HG03196 (cell line): Measurements from ENCODE around the gene CCDC85C.

Source experiments
- ATAC-seq: cut with Tn5 transposase; IDR thresholded peaks from one replicate; pipeline ENCODE4 v1.9.1; 2021; ENCODE audit not compliant: unreplicated experiment

CCDC85C gene

GRCh38 chr14:99513946-99514551 lies 90.0 kb downstream of the CCDC85C start:
- ATAC-seq = no peak

- no peak for ATAC-seq
These were observed 90.8 kb downstream of the CCDC85C start for GRCh38 chr14:99513183-99513694.

DNA sequence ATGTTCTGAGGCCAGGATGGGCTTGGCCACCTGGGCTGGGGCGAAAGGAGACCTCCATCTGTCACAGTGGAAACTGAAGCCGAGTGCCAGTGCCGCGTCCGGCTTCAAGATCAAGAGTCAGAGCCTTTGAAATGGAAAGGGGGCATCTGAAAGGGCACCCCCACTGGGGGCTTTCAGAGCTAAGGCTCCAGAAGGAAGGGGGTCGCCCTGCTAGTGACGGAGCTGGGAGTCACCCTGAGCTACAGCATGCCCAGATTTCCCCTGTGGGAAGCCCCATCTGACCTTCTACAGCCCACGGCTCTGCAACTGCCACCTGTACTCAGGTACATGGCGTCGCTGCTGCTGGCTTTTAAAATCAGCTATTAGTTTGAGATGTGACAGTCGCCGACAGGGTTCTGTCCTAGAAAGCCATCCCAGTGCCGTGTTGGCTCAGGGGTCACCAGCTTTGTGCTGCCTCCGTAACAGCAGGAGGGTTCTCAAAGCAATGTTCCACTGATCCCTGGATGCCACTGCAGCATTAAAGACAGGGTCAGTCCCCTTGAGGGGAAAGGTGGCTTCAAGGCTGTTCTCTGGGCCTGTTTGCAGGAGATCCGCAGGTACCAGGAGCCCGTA lies 91.3 kb downstream of the CCDC85C start:
- no peak for ATAC-seq

GRCh38 chr14:99512110-99512449 lies 91.9 kb downstream of the CCDC85C start:
- ATAC-seq = no peak

DNA sequence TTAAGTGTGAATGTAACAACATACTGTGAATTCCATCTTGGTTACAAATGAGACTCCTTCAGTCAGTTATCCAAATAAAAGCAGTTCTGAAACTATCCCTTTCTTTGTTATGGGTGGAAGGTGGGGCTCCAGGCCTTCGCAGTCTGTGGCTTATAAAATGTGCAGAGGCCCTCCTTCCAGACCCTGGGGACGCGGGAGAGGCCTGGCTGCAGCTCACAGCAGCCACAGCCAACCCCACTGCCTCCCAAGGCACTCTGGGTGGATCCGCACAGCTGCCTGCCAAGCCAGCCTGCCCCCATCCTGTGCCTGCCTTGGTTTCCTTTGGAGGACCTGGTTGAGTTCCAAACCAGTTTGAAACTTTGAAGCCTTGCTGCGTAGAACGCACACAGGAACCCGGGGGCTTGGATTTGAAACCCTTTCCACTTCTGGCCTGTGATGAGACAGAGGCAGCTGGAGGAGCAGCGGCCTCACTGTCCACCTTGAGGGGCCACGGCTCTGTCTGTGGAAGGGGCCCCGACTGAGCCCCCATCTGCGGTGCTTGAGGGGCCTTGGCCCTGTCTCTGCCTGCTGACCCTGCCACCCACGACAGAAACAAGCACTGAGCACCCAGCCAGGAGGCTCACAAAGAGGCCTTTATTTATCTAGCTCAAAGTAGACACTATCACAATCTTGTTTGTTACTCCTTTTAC lies 92.4 kb downstream of the CCDC85C start:
- no peak for ATAC-seq

- ATAC-seq = no peak
These were observed 93.4 kb downstream of the CCDC85C start for GRCh38 chr14:99510556-99511139.

- no peak for ATAC-seq
These were observed 94.0 kb downstream of the CCDC85C start for GRCh38 chr14:99509871-99510555.

DNA sequence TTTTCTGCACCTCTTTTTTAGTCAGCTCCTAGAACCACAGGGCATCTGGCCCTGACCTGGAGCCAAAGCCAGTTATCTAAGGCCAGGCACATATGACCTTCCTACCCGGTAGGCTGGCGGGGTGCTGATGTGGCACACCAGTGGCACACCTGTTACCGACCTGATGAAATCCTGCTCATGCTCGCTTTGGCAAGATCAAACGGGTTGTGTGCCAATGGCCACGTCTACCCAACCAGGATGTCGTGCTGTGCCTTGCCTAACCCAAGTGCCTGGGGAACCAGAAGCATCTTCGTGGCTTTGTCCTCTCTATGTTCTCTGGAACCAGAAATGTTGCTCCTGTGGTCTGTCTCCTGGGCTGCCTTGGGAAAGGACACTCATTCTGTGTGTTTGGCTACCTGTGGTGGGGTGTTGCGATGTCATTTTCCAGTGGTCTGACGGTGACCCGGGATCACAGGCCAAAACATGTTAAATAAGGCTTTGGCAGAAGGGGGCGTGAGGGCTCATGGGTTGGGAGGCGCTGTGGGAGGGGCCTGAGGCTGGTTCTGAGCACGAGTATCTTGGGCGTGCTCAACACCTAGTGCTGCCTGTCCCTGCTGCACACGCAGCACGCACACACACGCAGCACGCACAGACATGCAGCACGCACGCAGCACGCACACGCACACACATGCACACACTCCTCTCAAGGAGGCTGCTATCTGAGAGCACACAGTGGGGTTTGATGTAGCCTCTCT lies 94.9 kb downstream of the CCDC85C start:
- no peak for ATAC-seq

DNA sequence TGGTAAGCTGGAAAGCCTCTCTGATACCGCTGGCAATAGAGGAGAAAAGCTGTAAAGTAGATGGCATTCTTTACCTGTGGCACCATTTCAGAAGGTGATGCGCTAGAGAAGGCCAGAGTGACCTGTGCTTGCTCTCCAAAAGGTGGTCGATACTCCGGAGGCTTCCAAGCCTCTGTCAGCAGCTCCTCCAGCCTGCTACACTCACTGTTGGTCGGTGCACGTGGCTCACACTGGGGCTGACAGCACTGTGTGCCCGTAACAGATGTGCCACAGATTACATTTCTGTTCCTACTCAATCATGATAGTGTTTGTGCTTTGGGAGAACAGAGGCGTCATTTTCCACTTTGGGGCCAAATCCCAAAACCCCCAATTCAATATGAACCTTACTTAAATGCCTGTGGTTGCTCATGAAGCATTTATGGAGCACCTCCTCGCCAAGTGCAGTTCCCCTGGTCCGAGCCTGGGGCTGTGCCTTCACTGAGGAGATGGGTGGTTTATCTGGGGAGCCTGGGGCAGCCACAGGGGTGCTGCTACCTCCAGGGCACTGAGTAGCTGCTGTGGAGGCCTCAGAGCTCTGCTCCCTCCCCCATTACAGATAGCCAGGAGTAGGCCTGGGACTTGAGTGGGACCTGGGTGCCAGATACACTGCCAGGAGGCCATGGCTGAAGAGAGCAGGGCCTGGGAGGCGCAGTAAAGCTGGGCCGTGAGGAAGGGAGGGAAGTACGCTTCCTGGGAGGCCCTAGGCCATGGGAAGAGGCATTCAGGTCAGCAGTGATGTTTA lies 96.0 kb downstream of the CCDC85C start:
- no peak for ATAC-seq

- no peak for ATAC-seq
These were observed 97.7 kb downstream of the CCDC85C start for GRCh38 chr14:99506276-99506675.

DNA sequence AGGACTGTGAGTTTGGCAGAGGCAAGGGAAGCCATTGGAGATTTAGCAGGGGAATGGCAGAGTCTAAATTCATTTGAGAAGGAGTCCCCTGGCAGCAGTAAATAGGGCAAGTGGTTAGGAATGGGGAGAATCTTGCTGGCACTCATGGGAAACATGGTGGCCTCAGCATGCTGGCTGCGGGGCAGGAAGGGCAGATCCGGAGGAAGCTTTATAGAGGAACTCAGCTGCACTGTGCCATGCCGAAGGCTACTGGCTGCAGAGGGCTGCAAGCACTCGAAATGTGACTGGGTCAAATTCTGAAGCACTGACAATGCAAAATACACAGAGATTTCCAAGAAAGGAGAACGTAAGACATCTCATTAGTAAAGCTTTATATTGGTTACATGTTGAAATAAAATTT lies 98.9 kb downstream of the CCDC85C start:
- no peak for ATAC-seq

GRCh38 chr14:99503848-99504453 lies 100.1 kb downstream of the CCDC85C start:
- ATAC-seq = no peak

- ATAC-seq = no peak
These were observed 101.0 kb downstream of the CCDC85C start for GRCh38 chr14:99502989-99503421.

DNA sequence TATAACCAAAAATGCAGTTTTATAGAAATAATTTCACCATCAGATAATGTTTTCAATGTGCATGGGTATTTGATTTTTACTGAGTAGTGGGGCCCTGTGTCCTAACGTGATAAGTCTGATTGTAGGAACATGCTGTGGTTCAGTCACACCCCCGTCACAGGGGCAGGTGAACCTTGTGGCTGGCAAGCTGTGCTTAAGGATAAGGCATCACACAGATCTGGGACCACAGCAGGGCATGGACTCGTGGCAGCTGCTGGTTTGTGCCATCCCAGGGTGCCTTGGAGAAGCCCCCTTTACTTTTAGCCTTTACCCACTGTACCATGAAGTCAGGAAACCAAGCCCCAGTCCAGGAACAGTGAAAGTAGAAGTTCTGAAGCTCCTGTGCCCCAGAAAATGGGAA lies 106.1 kb downstream of the CCDC85C start:
- ATAC-seq = no peak

GRCh38 chr14:99497341-99497740 lies 106.7 kb downstream of the CCDC85C start:
- ATAC-seq = no peak

DNA sequence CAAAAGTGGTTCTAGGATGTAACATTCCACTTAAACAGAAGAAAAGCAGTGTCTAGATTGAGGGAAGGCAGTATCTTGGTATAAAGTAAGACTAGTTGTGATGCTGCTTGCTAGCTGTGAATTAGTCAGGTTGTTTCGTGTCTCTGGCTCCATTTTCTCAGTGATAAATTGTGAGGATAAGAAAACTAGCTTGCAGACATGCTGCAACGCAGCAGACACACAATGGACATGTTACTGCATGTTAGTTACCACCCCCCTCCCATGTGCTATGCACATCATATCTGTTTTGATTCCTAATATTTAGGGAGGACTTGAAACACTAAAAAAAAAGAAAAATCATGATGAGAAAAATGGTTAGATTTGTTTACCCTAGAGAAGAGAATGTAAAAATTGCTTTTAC lies 119.9 kb downstream of the CCDC85C start:
- no peak for ATAC-seq

DNA sequence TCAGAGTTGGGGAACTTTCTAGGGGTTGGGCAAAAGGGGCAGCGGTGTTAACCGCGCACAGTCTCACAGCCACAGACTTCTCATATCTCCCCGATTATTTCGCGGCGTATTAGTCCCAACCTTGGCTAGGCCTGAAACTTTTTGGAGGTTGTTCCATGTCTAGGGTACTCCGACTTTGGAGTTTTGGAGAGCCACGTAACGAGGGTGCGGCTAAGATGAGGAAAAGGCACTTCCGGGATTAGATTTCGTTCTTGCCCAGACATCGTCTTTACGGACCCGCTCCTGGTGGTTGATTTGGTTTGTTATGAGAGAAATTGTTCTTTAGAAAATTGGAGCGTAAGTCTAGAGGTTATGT lies 122.3 kb downstream of the CCDC85C start:
- no peak for ATAC-seq

- peak; percentile 87 for ATAC-seq
These were observed 122.9 kb downstream of the CCDC85C start, which contains the start of gene CCNK for GRCh38 chr14:99480917-99481744. Gene CCNK (plus strand): TSS chr14:99481409. CDS start chr14:99492678, 11,269 bp downstream.
